ENCODE measurements around the gene RAPGEF2. TPM values are rescaled to one million over a fixed set of nuclear protein-coding genes. Genes with fewer than 3 reads are reported as not detected.

RAPGEF2 gene
- total and polyA plus RNA-seq, 10 of the 15 experiments (the other 5 are each of a cell fraction or from before 2014, with no cell fraction given), result 0.31 to 24.0 (median 2.9) TPM

GRCh38 chr4:159212675-159213293, 109.9 kb downstream of the RAPGEF2 start (continued):
- TF ChIP-seq CUX1 (IDR thresholded peaks at IDR 0.05; ENCODE audit: insufficient replicate concordance, low read depth, low read length), result no peak
- TF ChIP-seq CHD4 (IDR thresholded peaks at IDR 0.05), result no peak
- TF ChIP-seq ASH2L (IDR thresholded peaks at IDR 0.05; ENCODE audit: borderline replicate concordance, low read depth), result no peak
- TF ChIP-seq SMAD5 (IDR thresholded peaks at IDR 0.05; ENCODE audit: low read depth), result no peak
- TF ChIP-seq ZBTB11 (CRISPR knock-in tag; IDR thresholded peaks at IDR 0.05), result no peak
